Stomach (tissue), 9 donors: ENCODE results near the gene SUPT3H. TPM values are rescaled to one million over a fixed set of nuclear protein-coding genes. Genes with fewer than 3 reads are reported as not detected.

Experiments
- DNase-seq, 2 donors: peaks; one replicate each; pipeline versions ENCODE4 v3.0.0 to v3.0.0-alpha.2; 2013 to 2019
- H3K27ac ChIP-seq, 5 donors: fragments of 200-600 bp in 4 of 5; sonication (generic) in 4 of 5; one replicate each; pipeline ENCODE4 v1.5.1; 2013 to 2019; ENCODE audit warnings: mild to moderate bottlenecking in 1 of 5, moderate library complexity in 1 of 5
- H3K27me3 ChIP-seq, 3 donors: fragments of 200-600 bp; sonication (generic); one replicate each; pipeline ENCODE4 v1.5.1; 2017 to 2019; ENCODE audit warnings: mixed run types in 1 of 3
- H3K36me3 ChIP-seq, 4 donors: fragments of 200-600 bp; sonication (generic); 1 replicate in 3 of 4; 2 replicates in 1 of 4; pipeline ENCODE4 v1.5.1; 2016 to 2019
- H3K4me1 ChIP-seq, 4 donors: fragments of 200-600 bp; sonication (generic); one replicate each; pipeline ENCODE4 v1.5.1; 2016 to 2019
- H3K4me3 ChIP-seq, 4 donors: fragments of 200-600 bp; sonication (generic) in 3 of 4; one replicate each; pipeline ENCODE4 v1.5.1; 2016 to 2019; ENCODE audit warnings: mild to moderate bottlenecking in 1 of 4
- H3K9me3 ChIP-seq, 4 donors: fragments of 200-600 bp; sonication (generic); one replicate each; pipeline ENCODE4 v1.5.1; 2016 to 2019
- CTCF ChIP-seq, 7 experiments: fragments of 450-650 bp in 4 of 7; fragments of 200-600 bp in 3 of 7; sonication (generic) in 3 of 7; IDR thresholded peaks; one replicate each; pipeline ENCODE4 v1.5.1; 2016 to 2019; ENCODE audit warnings: antibody characterized with exemption in 7 of 7, control low read depth in 2 of 7, mild to moderate bottlenecking in 1 of 7
- EP300 ChIP-seq: sonication (generic); formaldehyde crosslinking; IDR thresholded peaks from one replicate; pipeline ENCODE4 v1.6.1; 2017; ENCODE audit warnings: antibody characterized with exemption
- POLR2A ChIP-seq, 4 donors: fragments of 450-650 bp; IDR thresholded peaks; one replicate each; pipeline ENCODE4 v1.6.1; 2016; ENCODE audit warnings: antibody characterized with exemption in 4 of 4, control low read depth in 2 of 4, mild to moderate bottlenecking in 1 of 4, moderate library complexity in 1 of 4
- POLR2AphosphoS5 ChIP-seq, 3 donors: sonication (generic); formaldehyde crosslinking; IDR thresholded peaks; one replicate each; pipeline ENCODE4 v1.6.1; 2016; ENCODE audit warnings: antibody characterized with exemption in 3 of 3
- WGBS, 5 donors: extraction: QIAGEN DNeasy Blood & Tissue Kit in 3 of 5; methylation state at CpG; one replicate each; pipeline versions ENCODE4 v1.1.5 to v1.1.7; 2013 to 2018; 5-methylcytosine and 5-hydroxymethylcytosine counted together
- intact Hi-C: fragments of 100-400 bp; cut with DNase I; formaldehyde crosslinking; loops from one replicate; pipeline ENCODE4 v1.15.1; 2023; ENCODE audit warnings: low total_unique reads
- polyA plus RNA-seq, 3 donors: library from polyadenylated mRNA; stranded (reverse); fragments of 200-250 nt; gene quantifications; one replicate each; pipeline ENCODE4 v1.2.3, GENCODE V29; 2013
- total RNA-seq, 5 donors: library from RNA; depleted of rRNA; stranded (reverse); fragments of >200 nt; gene quantifications; one replicate each; pipeline versions ENCODE4 v1.1.0 to v1.2.3, GENCODE V29; 2014 to 2016
- donor health status: healthy with polysubstance abuse.
- donor health status: Bipolar disorder and iron deficiency.
- donor health status: healthy.

The SUPT3H gene
- total and polyA plus RNA-seq, 8 donors: 0.29 to 16.2 (median 4.0) TPM; not detected in 1

GRCh38 chr6:44787254-44787834, 590.4 kb downstream of the SUPT3H start:
- H3K27me3 ChIP-seq: no peaks in the 10 kb centered on the region
- no peak overlapping the region for H3K27ac ChIP-seq
- intact Hi-C loops: no loop called here
- TF ChIP-seq POLR2AphosphoS5 (IDR thresholded peaks at IDR 0.05) (no peak), CTCF (IDR thresholded peaks at IDR 0.05) (no peak), EP300 (no peak), POLR2A (IDR thresholded peaks at IDR 0.05) (no peak)
- no peaks in the 10 kb centered on the region for H3K4me1 ChIP-seq
- DNase-seq: no peak
- WGBS, 5 donors: 75 to 85% (median 78%) methylated on average over 8 of the region's 8 CpGs
- H3K36me3 ChIP-seq: no peaks in the 10 kb centered on the region
- peaks cover 0 to 9% (median 8%) of the 10 kb centered on the region in 4 donors for H3K9me3 ChIP-seq
- H3K4me3 ChIP-seq: no peak overlapping the region

GRCh38 chr6:44785130-44785529, 592.6 kb downstream of the SUPT3H start:
- WGBS, 5 donors: 57 to 80% (median 74%) methylated on average over 1 of the region's 1 CpG
- intact Hi-C loops: no loop called here

GRCh38 chr6:44784195-44784594, 593.5 kb downstream of the SUPT3H start:
- no peak overlapping the region for H3K27ac ChIP-seq
- TF ChIP-seq POLR2A (IDR thresholded peaks at IDR 0.05): no peak
- no peak for TF ChIP-seq EP300
- TF ChIP-seq POLR2AphosphoS5 (IDR thresholded peaks at IDR 0.05): no peak
- no peak for TF ChIP-seq CTCF (IDR thresholded peaks at IDR 0.05)
- WGBS, 5 donors: 87 to 100% (median 91%) methylated on average over 1 of the region's 1 CpG
- peaks cover 0 to 9% (median 8%) of the 10 kb centered on the region in 4 donors for H3K9me3 ChIP-seq
- H3K27me3 ChIP-seq: no peaks in the 10 kb centered on the region
- H3K4me1 ChIP-seq: no peaks in the 10 kb centered on the region
- H3K36me3 ChIP-seq: no peaks in the 10 kb centered on the region
- no peak overlapping the region for H3K4me3 ChIP-seq
- intact Hi-C loops: no loop called here
- DNase-seq: no peak

More at GRCh38 chr6:44785130-44785529, 592.6 kb downstream of the SUPT3H start:
- Histone ChIP-seq H3K4me1 (no peaks in the 10 kb centered on the region), H3K4me3 (no peak overlapping the region), H3K27me3 (no peaks in the 10 kb centered on the region), H3K36me3 (no peaks in the 10 kb centered on the region), H3K9me3 (peaks cover 0 to 9% (median 8%) of the 10 kb centered on the region in 4 donors), H3K27ac (no peak overlapping the region)
- no peak for DNase-seq
- TF ChIP-seq EP300 (no peak), CTCF (IDR thresholded peaks at IDR 0.05) (no peak), POLR2AphosphoS5 (IDR thresholded peaks at IDR 0.05) (no peak), POLR2A (IDR thresholded peaks at IDR 0.05) (no peak)

GRCh38 chr6:44782892-44783291, 594.8 kb downstream of the SUPT3H start:
- no peak for TF ChIP-seq POLR2AphosphoS5 (IDR thresholded peaks at IDR 0.05)
- TF ChIP-seq CTCF (IDR thresholded peaks at IDR 0.05): no peak
- TF ChIP-seq POLR2A (IDR thresholded peaks at IDR 0.05): no peak
- TF ChIP-seq EP300: no peak
- no peaks in the 10 kb centered on the region for H3K36me3 ChIP-seq
- no peaks in the 10 kb centered on the region for H3K4me1 ChIP-seq
- H3K27me3 ChIP-seq: no peaks in the 10 kb centered on the region
- H3K4me3 ChIP-seq: no peak overlapping the region
- H3K9me3 ChIP-seq: peaks cover 0 to 9% (median 8%) of the 10 kb centered on the region in 4 donors
- WGBS, 5 donors: 59 to 85% (median 72%) methylated on average over 3 of the region's 3 CpGs
- intact Hi-C loops: no loop called here
- no peak overlapping the region for H3K27ac ChIP-seq
- DNase-seq: no peak
